Smooth muscle cell (in vitro differentiated cells): Measurements from ENCODE around the gene PPP1R12C. TPM values are rescaled to one million over a fixed set of nuclear protein-coding genes. Genes with fewer than 3 reads are reported as not detected.

Experiments used
- DNase-seq: peaks from one replicate; lab custom pipeline; 2025; ENCODE audit not compliant: unreplicated experiment; lab: John Stamatoyannopoulos, UW
- H2AFZ ChIP-seq: fragments of 200-600 bp; sonication (generic); 2 replicates; pipeline ENCODE4 v1.6.0; 2016; ENCODE audit warnings: antibody characterized with exemption, low read depth, mild to moderate bottlenecking
- H3F3A ChIP-seq: fragments of 200-600 bp; sonication (generic); 2 replicates; pipeline ENCODE4 v1.6.0; 2017; ENCODE audit warnings: antibody characterized with exemption, low read depth
- H3K27ac ChIP-seq: fragments of 200-600 bp; sonication (generic); 2 replicates; pipeline ENCODE4 v1.5.1; 2016; ENCODE audit warnings: low read depth, mild to moderate bottlenecking
- H3K27me3 ChIP-seq: fragments of 200-600 bp; sonication (generic); 2 replicates; pipeline ENCODE4 v1.6.1; 2016; ENCODE audit warnings: low read depth, mild to moderate bottlenecking
- H3K36me3 ChIP-seq: fragments of 200-600 bp; sonication (generic); 2 replicates; pipeline ENCODE4 v1.5.1; 2016; ENCODE audit warnings: low read depth
- H3K4me1 ChIP-seq: fragments of 200-600 bp; sonication (generic); 2 replicates; pipeline ENCODE4 v1.5.1; 2016; ENCODE audit warnings: low read depth
- H3K4me2 ChIP-seq: fragments of 200-600 bp; sonication (generic); 2 replicates; pipeline ENCODE4 v1.6.0; 2016; ENCODE audit warnings: mild to moderate bottlenecking
- H3K4me3 ChIP-seq: fragments of 200-600 bp; sonication (generic); 2 replicates; pipeline ENCODE4 v1.5.1; 2016; ENCODE audit warnings: mild to moderate bottlenecking
- H3K79me2 ChIP-seq: fragments of 200-600 bp; sonication (generic); 2 replicates; pipeline ENCODE4 v1.6.0; 2016; ENCODE audit warnings: low read depth, mild to moderate bottlenecking
- H3K9ac ChIP-seq: fragments of 200-600 bp; sonication (generic); 2 replicates; pipeline ENCODE4 v1.6.0; 2016; ENCODE audit warnings: low read depth
- H3K9me3 ChIP-seq: fragments of 200-600 bp; sonication (generic); replicated peaks from 2 replicates; pipeline ENCODE4 v1.5.1; 2016; ENCODE audit warnings: low read depth
- H4K20me1 ChIP-seq: fragments of 200-600 bp; sonication (generic); 2 replicates; pipeline ENCODE4 v1.6.0; 2016; ENCODE audit warnings: low read depth
- CTCF ChIP-seq: fragments of 200-600 bp; sonication (generic); IDR thresholded peaks from 2 replicates; pipeline ENCODE4 v1.5.1; 2017; ENCODE audit warnings: borderline replicate concordance, mild to moderate bottlenecking, antibody characterized with exemption; ENCODE audit not compliant: insufficient read depth, poor library complexity, severe bottlenecking
- WGBS: methylation state at CpG from one replicate; pipeline ENCODE4 v1.1.7; 2016; ENCODE audit warnings: low lambda C conversion rate; 5-methylcytosine and 5-hydroxymethylcytosine counted together
- polyA plus RNA-seq: library from polyadenylated mRNA; unstranded; fragments of >200 nt; fragmentation: Nextera tagmentation; extraction: Ambion mirVana; gene quantifications from 2 replicates; pipeline ENCODE4 v1.2.1, GENCODE V29; 2016
- total RNA-seq: library from RNA; depleted of rRNA; stranded (reverse); fragments of >200 nt; gene quantifications from 2 replicates; pipeline ENCODE4 v1.2.3, GENCODE V29; 2014

PPP1R12C gene
- total and polyA plus RNA-seq, 2 experiments from 2014 or later, result 26.1 to 30.5 TPM

- H3K4me3 ChIP-seq, result no peak overlapping the region
- no peaks in the 10 kb centered on the region for H3K79me2 ChIP-seq
- no peaks in the 10 kb centered on the region for H3K36me3 ChIP-seq
- 98% methylated on average over 3 of the region's 3 CpGs for WGBS
- H4K20me1 ChIP-seq, result peaks cover 29% of the 10 kb centered on the region
- peaks cover 8% of the 10 kb centered on the region for H3K4me1 ChIP-seq
- peaks cover 6% of the 10 kb centered on the region for H3F3A ChIP-seq
- peaks cover 20% of the 10 kb centered on the region for H3K27me3 ChIP-seq
- H3K9me3 ChIP-seq, result no peaks in the 10 kb centered on the region
- no peak overlapping the region for H3K4me2 ChIP-seq
- H3K9ac ChIP-seq, result no peak overlapping the region
- no peak for DNase-seq
- no peak overlapping the region for H2AFZ ChIP-seq
- no peak overlapping the region for H3K27ac ChIP-seq
- no peak for TF ChIP-seq CTCF
Observed at GRCh38 chr19:55089342-55089944, 28.0 kb downstream of the PPP1R12C start.

- Histone ChIP-seq H3K27me3 (peaks cover 25% of the 10 kb centered on the region), H3K4me2 (no peak overlapping the region), H3K27ac (no peak overlapping the region), H3K79me2 (no peaks in the 10 kb centered on the region), H3K4me1 (peaks cover 8% of the 10 kb centered on the region), H3K9me3 (no peaks in the 10 kb centered on the region), H3K4me3 (no peak overlapping the region), H3K9ac (no peak overlapping the region), H3F3A (peaks cover 6% of the 10 kb centered on the region), H2AFZ (no peak overlapping the region), H4K20me1 (peaks cover 29% of the 10 kb centered on the region), H3K36me3 (no peaks in the 10 kb centered on the region)
- peak; percentile 85 for TF ChIP-seq CTCF
- 77% methylated on average over 11 of the region's 18 CpGs for WGBS
- DNase-seq, result peak; percentile 75
Observed at GRCh38 chr19:55088543-55089341, 28.7 kb downstream of the PPP1R12C start.

GRCh38 chr19:55088021-55088451 lies 29.4 kb downstream of the PPP1R12C start:
- 87% methylated on average over 12 of the region's 12 CpGs for whole genome bisulfite sequencing

More at GRCh38 chr19:55088021-55088451, 29.4 kb downstream of the PPP1R12C start:
- H4K20me1 ChIP-seq, result peaks cover 29% of the 10 kb centered on the region
- H3K27ac ChIP-seq, result no peak overlapping the region
- peak overlapping the region; percentile 94 for H3K4me2 ChIP-seq
- peaks cover 25% of the 10 kb centered on the region for H3K27me3 ChIP-seq
- no peak overlapping the region for H3K9ac ChIP-seq
- H3K4me1 ChIP-seq, result peaks cover 8% of the 10 kb centered on the region
- no peak for TF ChIP-seq CTCF
- no peaks in the 10 kb centered on the region for H3K79me2 ChIP-seq
- no peaks in the 10 kb centered on the region for H3K9me3 ChIP-seq
- H3K4me3 ChIP-seq, result no peak overlapping the region
- DNase-seq, result no peak
- peaks cover 6% of the 10 kb centered on the region for H3F3A ChIP-seq
- H3K36me3 ChIP-seq, result no peaks in the 10 kb centered on the region
- H2AFZ ChIP-seq, result no peak overlapping the region
